Uterus (tissue), 4 donors: ENCODE results near the gene VSIR. TPM values are rescaled to one million over a fixed set of nuclear protein-coding genes. Genes with fewer than 3 reads are reported as not detected.

Source experiments
- DNase-seq, 2 donors: peaks; one replicate each; pipeline ENCODE4 v3.0.0-alpha.2; 2019 to 2020
- H3K27ac ChIP-seq, 2 donors: fragments of 200-600 bp; sonication (generic); 1 replicate in 1 of 2; 2 replicates in 1 of 2; pipeline ENCODE4 v1.5.1; 2016 to 2018
- H3K27me3 ChIP-seq, 2 donors: fragments of 200-600 bp; sonication (generic); one replicate each; pipeline ENCODE4 v1.5.1; 2018 to 2019; ENCODE audit warnings: control low read depth in 1 of 2
- H3K36me3 ChIP-seq, 2 donors: fragments of 200-600 bp; sonication (generic); one replicate each; pipeline ENCODE4 v1.5.1; 2019; ENCODE audit warnings: control low read depth in 1 of 2
- H3K4me1 ChIP-seq, 2 donors: fragments of 200-600 bp; sonication (generic); one replicate each; pipeline ENCODE4 v1.5.1; 2018 to 2019; ENCODE audit warnings: control low read depth in 1 of 2
- H3K4me3 ChIP-seq, 2 donors: fragments of 200-600 bp; sonication (generic); 1 replicate in 1 of 2; 2 replicates in 1 of 2; pipeline ENCODE4 v1.5.1; 2018 to 2019; ENCODE audit warnings: mild to moderate bottlenecking in 1 of 2
- H3K9me3 ChIP-seq, 2 donors: fragments of 200-600 bp; sonication (generic); one replicate each; pipeline ENCODE4 v1.5.1; 2019; ENCODE audit warnings: control low read depth in 1 of 2
- CTCF ChIP-seq, 4 experiments: fragments of 200-600 bp in 2 of 4; fragments of 450-650 bp in 2 of 4; sonication (generic) in 2 of 4; IDR thresholded peaks; one replicate each; pipeline ENCODE4 v1.5.1; 2016 to 2019; ENCODE audit warnings: antibody characterized with exemption in 4 of 4, mild to moderate bottlenecking in 2 of 4, moderate library complexity in 1 of 4
- POLR2A ChIP-seq, 2 donors: fragments of 450-650 bp; IDR thresholded peaks; one replicate each; pipeline ENCODE4 v1.6.1; 2016; ENCODE audit warnings: antibody characterized with exemption in 2 of 2, mild to moderate bottlenecking in 1 of 2, moderate library complexity in 1 of 2
- intact Hi-C: fragments of 100-400 bp; cut with DNase I; formaldehyde crosslinking; loops from one replicate; pipeline ENCODE4 v1.15.1; 2023; ENCODE audit warnings: low total_unique reads
- total RNA-seq, 4 donors: library from RNA; depleted of rRNA in 3 of 4; stranded (reverse); fragments of >200 nt in 3 of 4; gene quantifications; one replicate each; pipeline versions ENCODE4 v1.1.0 to v1.2.4, GENCODE V29; 2014 to 2023
- donor health status: DM: yes; HTN: yes; CAD: no.

The VSIR gene
- total RNA-seq, 4 donors from 2014 or later: 18.9 to 127 (median 36.7) TPM

GRCh38 chr10:71819441-71819861 is 46.1 kb upstream of the VSIR start:
- Histone ChIP-seq H3K27me3 (no peaks in the 10 kb centered on the region), H3K27ac (no peak overlapping the region), H3K36me3 (no peaks in the 10 kb centered on the region), H3K4me3 (no peak overlapping the region), H3K9me3 (no peaks in the 10 kb centered on the region), H3K4me1 (no peaks in the 10 kb centered on the region)
- intact Hi-C loops: loop anchor here (10.0 kb wide), 1 partner anchor 245 kb away; no protein-coding TSS in a partner anchor
- DNase-seq: no peak
- no peak for TF ChIP-seq CTCF (IDR thresholded peaks at IDR 0.05)
- no peak for TF ChIP-seq POLR2A (IDR thresholded peaks at IDR 0.05)

- DNase-seq: no peak
- intact Hi-C loops: loop anchor here (10.0 kb wide), 1 partner anchor 244 kb away; no protein-coding TSS in a partner anchor
- TF ChIP-seq POLR2A (IDR thresholded peaks at IDR 0.05) (no peak), CTCF (IDR thresholded peaks at IDR 0.05) (no peak)
- Histone ChIP-seq H3K27me3 (no peaks in the 10 kb centered on the region), H3K27ac (no peak overlapping the region), H3K36me3 (no peaks in the 10 kb centered on the region), H3K9me3 (no peaks in the 10 kb centered on the region), H3K4me3 (no peak overlapping the region), H3K4me1 (no peaks in the 10 kb centered on the region)
Observed at GRCh38 chr10:71818674-71819260, 45.4 kb upstream of the VSIR start.

- intact Hi-C loops: loop anchor here (10.0 kb wide), 1 partner anchor 243 kb away; no protein-coding TSS in a partner anchor
- H3K27ac ChIP-seq: no peak overlapping the region
- H3K4me1 ChIP-seq: no peaks in the 10 kb centered on the region
- no peak for DNase-seq
- no peaks in the 10 kb centered on the region for H3K27me3 ChIP-seq
- TF ChIP-seq POLR2A (IDR thresholded peaks at IDR 0.05): no peak
- TF ChIP-seq CTCF (IDR thresholded peaks at IDR 0.05): no peak
- no peak overlapping the region for H3K4me3 ChIP-seq
- no peaks in the 10 kb centered on the region for H3K36me3 ChIP-seq
- no peaks in the 10 kb centered on the region for H3K9me3 ChIP-seq
Observed at GRCh38 chr10:71817831-71818655, 44.7 kb upstream of the VSIR start.

GRCh38 chr10:71816936-71817618 is 43.8 kb upstream of the VSIR start:
- Histone ChIP-seq H3K27ac (no peak overlapping the region), H3K4me3 (no peak overlapping the region), H3K27me3 (no peaks in the 10 kb centered on the region), H3K4me1 (no peaks in the 10 kb centered on the region), H3K9me3 (no peaks in the 10 kb centered on the region), H3K36me3 (no peaks in the 10 kb centered on the region)
- TF ChIP-seq CTCF (IDR thresholded peaks at IDR 0.05) (no peak), POLR2A (IDR thresholded peaks at IDR 0.05) (no peak)
- no peak for DNase-seq
- intact Hi-C loops: loop anchor here (10.0 kb wide), 1 partner anchor 242 kb away; no protein-coding TSS in a partner anchor
